A673 (cell line): ENCODE results near the gene ITGB3.

Experiments
- EZH2 ChIP-seq: fragments of 200-600 bp; sonication (generic); IDR thresholded peaks from 2 replicates; pipeline ENCODE4 v1.6.1; 2017; ENCODE audit warnings: borderline replicate concordance, low read depth, mild to moderate bottlenecking, mixed read lengths, antibody characterized with exemption, low read length; ENCODE audit not compliant: poor library complexity, severe bottlenecking
- TF ChIP-seq, protein P1 (sequence below): fragments of 300-800, 200-600 bp; sonication (generic); conservative IDR thresholded peaks from 2 replicates; pipeline ENCODE4 v1.5.1; 2017; ENCODE audit warnings: low read depth, mild to moderate bottlenecking, antibody characterized with exemption, low read length, moderate library complexity, mixed read lengths

DNA sequence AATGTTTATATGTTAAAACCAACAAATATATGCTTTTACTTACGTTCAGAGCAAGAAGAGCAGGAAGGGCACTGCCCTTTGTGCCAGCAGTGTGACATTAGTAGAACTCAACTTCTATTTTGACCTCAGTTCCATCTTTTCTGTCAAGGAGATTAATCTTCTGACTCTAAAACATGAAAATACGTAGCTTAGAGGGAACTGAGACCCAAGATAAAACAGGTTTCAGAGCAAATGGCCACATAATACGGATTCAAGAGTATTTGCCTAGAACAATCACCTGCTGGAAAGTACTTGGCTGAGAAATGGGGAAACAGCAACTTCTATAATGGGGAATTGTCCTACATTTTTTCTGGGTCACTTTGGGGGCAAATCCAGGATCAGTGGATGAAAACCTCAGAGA, 22.3 kb upstream of the ITGB3 start:
- TF ChIP-seq, protein P1, sequence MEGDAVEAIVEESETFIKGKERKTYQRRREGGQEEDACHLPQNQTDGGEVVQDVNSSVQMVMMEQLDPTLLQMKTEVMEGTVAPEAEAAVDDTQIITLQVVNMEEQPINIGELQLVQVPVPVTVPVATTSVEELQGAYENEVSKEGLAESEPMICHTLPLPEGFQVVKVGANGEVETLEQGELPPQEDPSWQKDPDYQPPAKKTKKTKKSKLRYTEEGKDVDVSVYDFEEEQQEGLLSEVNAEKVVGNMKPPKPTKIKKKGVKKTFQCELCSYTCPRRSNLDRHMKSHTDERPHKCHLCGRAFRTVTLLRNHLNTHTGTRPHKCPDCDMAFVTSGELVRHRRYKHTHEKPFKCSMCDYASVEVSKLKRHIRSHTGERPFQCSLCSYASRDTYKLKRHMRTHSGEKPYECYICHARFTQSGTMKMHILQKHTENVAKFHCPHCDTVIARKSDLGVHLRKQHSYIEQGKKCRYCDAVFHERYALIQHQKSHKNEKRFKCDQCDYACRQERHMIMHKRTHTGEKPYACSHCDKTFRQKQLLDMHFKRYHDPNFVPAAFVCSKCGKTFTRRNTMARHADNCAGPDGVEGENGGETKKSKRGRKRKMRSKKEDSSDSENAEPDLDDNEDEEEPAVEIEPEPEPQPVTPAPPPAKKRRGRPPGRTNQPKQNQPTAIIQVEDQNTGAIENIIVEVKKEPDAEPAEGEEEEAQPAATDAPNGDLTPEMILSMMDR = no peak
- no peak for TF ChIP-seq EZH2
